Smooth muscle cell of the brain vasculature (primary cell): ENCODE data around the gene DNAH14.

Source experiments
- DNase-seq: peaks from one replicate; pipeline ENCODE4 v3.0.0-alpha.2; 2012; ENCODE audit warnings: low read depth, low spot score

Gene DNAH14

DNA sequence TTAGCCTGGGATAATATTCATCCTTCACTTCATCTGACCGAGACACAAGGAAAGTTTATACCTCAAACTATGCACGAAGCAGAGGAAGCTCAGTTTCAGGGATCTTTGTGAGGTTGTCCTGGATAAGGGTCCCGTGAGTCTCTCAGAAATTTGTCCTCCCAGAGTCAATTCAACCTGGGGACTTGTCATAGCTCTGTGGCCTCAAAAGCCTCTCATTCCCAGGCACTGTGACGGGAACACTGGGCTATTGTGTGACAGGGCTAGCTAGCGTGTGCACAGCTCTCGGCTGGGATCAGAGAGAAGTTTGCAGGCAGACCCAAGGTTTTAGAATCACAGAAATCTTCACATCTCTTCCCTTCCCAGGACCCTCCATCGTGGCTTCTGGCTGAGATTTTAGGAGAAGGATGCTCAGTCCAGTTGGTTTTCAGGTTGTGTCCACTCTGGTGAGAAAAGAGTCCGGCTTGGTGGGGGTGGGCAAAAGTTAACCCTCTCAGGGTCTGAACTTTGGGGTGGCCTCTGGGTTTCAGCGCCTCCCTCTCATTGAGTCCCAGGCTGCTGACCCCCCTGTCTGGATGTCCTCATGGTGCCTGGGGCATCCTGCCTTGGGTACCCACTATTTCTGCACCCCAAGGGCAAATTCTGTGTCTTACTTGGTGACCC is 518.8 kb downstream of the DNAH14 start:
- no peak for DNase-seq
